GM23248 (cell line): ENCODE measurements around the gene HLA-DOA. TPM values are rescaled to one million over a fixed set of nuclear protein-coding genes. Genes with fewer than 3 reads are reported as not detected.

ENCODE experiments used
- DNase-seq: peaks from one replicate; pipeline ENCODE4 v3.0.0-alpha.2; 2015
- H2AFZ ChIP-seq: fragments of 200-600 bp; sonication (generic); 2 replicates; pipeline ENCODE4 v1.6.1; 2016; ENCODE audit warnings: antibody characterized with exemption
- H3F3A ChIP-seq: fragments of 200-600 bp; sonication (generic); 2 replicates; pipeline ENCODE4 v1.6.1; 2016; ENCODE audit warnings: mild to moderate bottlenecking, antibody characterized with exemption, mixed run types; ENCODE audit not compliant: insufficient read depth
- H3K27ac ChIP-seq: fragments of 200-600 bp; sonication (generic); 2 replicates; pipeline ENCODE4 v1.5.1; 2016; ENCODE audit warnings: mild to moderate bottlenecking
- H3K27me3 ChIP-seq: fragments of 200-600 bp; sonication (generic); replicated peaks from 2 replicates; pipeline ENCODE4 v1.6.1; 2016; ENCODE audit warnings: mild to moderate bottlenecking; ENCODE audit not compliant: insufficient read depth
- H3K36me3 ChIP-seq: fragments of 200-600 bp; sonication (generic); 2 replicates; pipeline ENCODE4 v1.6.1; 2016; ENCODE audit warnings: low read depth, mild to moderate bottlenecking
- H3K4me1 ChIP-seq: fragments of 200-600 bp; sonication (generic); 2 replicates; pipeline ENCODE4 v1.6.1; 2016; ENCODE audit warnings: mild to moderate bottlenecking; ENCODE audit not compliant: insufficient read depth
- H3K4me2 ChIP-seq: fragments of 200-600 bp; sonication (generic); one replicate; pipeline ENCODE4 v1.6.1; 2016; ENCODE audit warnings: mild to moderate bottlenecking; ENCODE audit not compliant: unreplicated experiment
- H3K4me3 ChIP-seq: fragments of 200-600 bp; sonication (generic); 2 replicates; pipeline ENCODE4 v1.5.1; 2016; ENCODE audit warnings: mild to moderate bottlenecking
- H3K79me2 ChIP-seq: fragments of 200-600 bp; sonication (generic); 2 replicates; pipeline ENCODE4 v1.6.1; 2016; ENCODE audit warnings: mild to moderate bottlenecking; ENCODE audit not compliant: insufficient read depth
- H3K9ac ChIP-seq: fragments of 200-600 bp; sonication (generic); 2 replicates; pipeline ENCODE4 v1.6.1; 2016; ENCODE audit warnings: mild to moderate bottlenecking
- H3K9me2 ChIP-seq: fragments of 200-600 bp; sonication (generic); 2 replicates; pipeline ENCODE4 v1.6.1; 2016; ENCODE audit warnings: mixed run types, mild to moderate bottlenecking, moderate library complexity; ENCODE audit not compliant: insufficient read depth
- H3K9me3 ChIP-seq: fragments of 200-600 bp; sonication (generic); one replicate; pipeline ENCODE4 v1.6.1; 2017; ENCODE audit warnings: low read depth
- H4K20me1 ChIP-seq: fragments of 200-600 bp; sonication (generic); 2 replicates; pipeline ENCODE4 v1.6.0; 2016; ENCODE audit not compliant: insufficient read depth
- EZH2 ChIP-seq: fragments of 200-600 bp; sonication (generic); IDR thresholded peaks from 2 replicates; pipeline ENCODE4 v1.6.1; 2018; ENCODE audit warnings: antibody characterized with exemption, mild to moderate bottlenecking; ENCODE audit not compliant: insufficient read depth, poor library complexity, severe bottlenecking
- EZH2phosphoT487 ChIP-seq: fragments of 200-600 bp; sonication (generic); IDR thresholded peaks from 2 replicates; pipeline ENCODE4 v1.6.1; 2018; ENCODE audit warnings: antibody characterized with exemption, moderate library complexity, mild to moderate bottlenecking, low read depth; ENCODE audit not compliant: insufficient read depth
- WGBS, 2 experiments: methylation state at CpG; one replicate each; pipeline ENCODE4 v1.1.6; 2015 to 2017; ENCODE audit warnings: low lambda C conversion rate in 2 of 2, low coverage in 1 of 2; ENCODE audit errors: missing lambda C conversion rate in 2 of 2; 5-methylcytosine and 5-hydroxymethylcytosine counted together
- in situ Hi-C: fragments of 300-500 bp; cut with MboI; formaldehyde crosslinking; loops from 2 replicates; pipeline ENCODE4 v1.15.0; 2020
- polyA plus RNA-seq: library from polyadenylated mRNA; unstranded; fragments of >200 nt; fragmentation: Nextera tagmentation; extraction: Ambion mirVana; gene quantifications from 2 replicates; pipeline ENCODE4 v1.2.1, GENCODE V29; 2016
- total RNA-seq: library from RNA; depleted of rRNA; stranded (reverse); fragments of >200 nt; shearing (Covaris generic); gene quantifications from 2 replicates; pipeline ENCODE4 v1.2.3, GENCODE V29; 2014

The HLA-DOA gene
- total and polyA plus RNA-seq, 2 experiments from 2014 or later, result 0.18 TPM; not detected in 1

DNA sequence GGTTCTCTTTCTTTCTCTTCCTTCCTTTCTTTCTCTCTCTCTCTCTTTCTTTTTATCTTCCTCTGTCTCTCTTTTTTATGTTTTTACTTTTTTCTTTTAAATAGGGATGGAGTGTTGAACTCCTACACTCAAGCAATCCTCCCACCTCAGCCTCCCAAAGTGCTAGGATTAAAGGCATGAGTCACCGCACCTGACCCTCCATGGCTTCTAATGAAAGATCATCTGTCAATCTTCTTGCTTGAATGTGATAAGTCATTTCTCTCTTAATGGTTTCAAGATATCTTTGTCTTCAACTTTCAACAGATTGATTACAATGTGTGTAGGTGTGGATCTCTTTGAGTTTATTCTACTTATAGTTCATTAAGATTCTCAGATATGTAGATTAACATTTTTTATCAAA is 25.2 kb upstream of the HLA-DOA start:
- no peak for DNase-seq
- no peak overlapping the region for H3K27ac ChIP-seq
- H3K4me1 ChIP-seq, result no peaks in the 10 kb centered on the region
- H3K36me3 ChIP-seq, result no peaks in the 10 kb centered on the region
- H3K4me2 ChIP-seq, result no peak overlapping the region
- 86 to 91% methylated on average over 1 of the region's 1 CpG for WGBS, 2 experiments
- TF ChIP-seq EZH2phosphoT487 (no peak), EZH2 (no peak)
- no peaks in the 10 kb centered on the region for H3K9me2 ChIP-seq
- no peaks in the 10 kb centered on the region for H3F3A ChIP-seq
- no peaks in the 10 kb centered on the region for H3K9me3 ChIP-seq
- H3K79me2 ChIP-seq, result no peaks in the 10 kb centered on the region
- H3K9ac ChIP-seq, result no peak overlapping the region
- no peaks in the 10 kb centered on the region for H4K20me1 ChIP-seq
- in situ Hi-C loops, result no loop called here
- H2AFZ ChIP-seq, result no peak overlapping the region
- peaks cover 63% of the 10 kb centered on the region for H3K27me3 ChIP-seq
- H3K4me3 ChIP-seq, result no peak overlapping the region

DNA sequence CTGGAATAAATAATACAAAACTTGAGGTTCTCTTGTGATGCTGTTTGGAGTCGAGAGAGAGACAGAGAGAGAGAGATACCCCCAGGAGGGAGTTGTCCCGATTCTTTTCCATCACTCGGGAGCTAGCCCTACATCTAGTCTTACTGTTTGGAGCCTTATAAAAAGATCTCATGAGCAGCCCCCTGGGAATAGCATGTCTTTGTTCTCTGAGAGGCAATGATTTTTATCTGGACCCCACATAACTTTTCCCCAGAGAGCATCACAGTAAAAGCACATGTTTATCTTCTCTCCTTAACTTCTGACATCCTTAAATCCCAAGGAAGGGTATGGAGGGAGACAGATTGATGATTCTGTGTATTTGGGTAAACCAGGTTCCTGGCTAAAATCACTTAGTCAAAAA is 20.9 kb upstream of the HLA-DOA start:
- H3K79me2 ChIP-seq, result no peaks in the 10 kb centered on the region
- no peaks in the 10 kb centered on the region for H3K4me1 ChIP-seq
- no peaks in the 10 kb centered on the region for H3K36me3 ChIP-seq
- no peak for DNase-seq
- peaks cover 55% of the 10 kb centered on the region for H3K27me3 ChIP-seq
- no peak overlapping the region for H3K27ac ChIP-seq
- no peak overlapping the region for H2AFZ ChIP-seq
- no peaks in the 10 kb centered on the region for H3K9me3 ChIP-seq
- in situ Hi-C loops, result no loop called here
- H3K9ac ChIP-seq, result no peak overlapping the region
- no peaks in the 10 kb centered on the region for H4K20me1 ChIP-seq
- H3K4me2 ChIP-seq, result no peak overlapping the region
- H3K9me2 ChIP-seq, result no peaks in the 10 kb centered on the region
- WGBS, 2 experiments, result 47 to 54% methylated on average over 3 of the region's 3 CpGs
- no peaks in the 10 kb centered on the region for H3F3A ChIP-seq
- TF ChIP-seq EZH2 (no peak), EZH2phosphoT487 (no peak)
- no peak overlapping the region for H3K4me3 ChIP-seq

DNA sequence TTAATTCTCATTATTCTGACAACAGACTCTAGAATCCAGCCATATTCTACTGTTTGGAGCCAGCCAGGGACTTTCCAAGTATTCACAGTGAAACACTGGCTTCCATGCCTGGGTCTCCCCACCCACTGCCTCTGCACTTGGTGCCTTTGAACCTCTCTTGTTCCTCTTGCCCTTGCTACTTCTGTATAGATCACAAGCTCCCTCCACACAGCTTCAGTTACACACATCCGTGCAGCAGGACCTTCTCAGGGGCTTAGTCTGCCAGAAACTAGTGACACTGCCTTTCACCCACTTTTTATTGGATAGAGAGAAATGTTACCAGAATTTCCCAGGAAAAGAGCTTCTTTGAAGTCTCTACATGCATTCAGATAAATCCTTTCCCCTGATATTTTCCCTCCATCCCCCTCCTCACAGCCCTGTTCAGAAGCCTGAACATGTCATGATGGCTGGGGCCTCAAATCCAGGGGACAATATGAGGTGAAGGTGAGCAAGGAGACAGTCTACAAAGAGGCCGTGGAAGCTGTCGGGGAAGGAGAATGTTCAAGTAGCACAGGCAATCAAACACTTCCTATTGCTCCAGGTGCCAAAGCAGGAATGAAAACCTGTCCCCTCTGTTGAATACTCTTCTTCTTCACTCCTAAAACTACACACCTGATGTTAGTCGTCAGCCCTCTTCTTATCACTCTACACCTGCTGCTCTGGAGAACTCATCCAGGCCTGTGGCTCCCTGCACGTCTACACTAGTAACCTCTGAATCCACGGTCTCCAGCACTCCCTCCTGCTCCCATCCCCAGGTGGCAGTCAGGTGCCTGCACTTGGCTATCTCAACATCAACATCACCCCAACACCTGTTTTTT is 20.2 kb upstream of the HLA-DOA start:
- Histone ChIP-seq H3K27me3 (peaks cover 56% of the 10 kb centered on the region), H3K4me2 (no peak overlapping the region), H3K9me2 (no peaks in the 10 kb centered on the region), H3K4me1 (no peaks in the 10 kb centered on the region), H3K36me3 (no peaks in the 10 kb centered on the region), H3K9me3 (no peaks in the 10 kb centered on the region), H3F3A (no peaks in the 10 kb centered on the region), H3K27ac (no peak overlapping the region), H4K20me1 (no peaks in the 10 kb centered on the region), H3K9ac (no peak overlapping the region), H3K4me3 (no peak overlapping the region), H3K79me2 (no peaks in the 10 kb centered on the region), H2AFZ (no peak overlapping the region)
- in situ Hi-C loops, result no loop called here
- TF ChIP-seq EZH2 (no peak), EZH2phosphoT487 (no peak)
- 52 to 59% methylated on average over 6 of the region's 6 CpGs for WGBS, 2 experiments
- DNase-seq, result peak; percentile 12

DNA sequence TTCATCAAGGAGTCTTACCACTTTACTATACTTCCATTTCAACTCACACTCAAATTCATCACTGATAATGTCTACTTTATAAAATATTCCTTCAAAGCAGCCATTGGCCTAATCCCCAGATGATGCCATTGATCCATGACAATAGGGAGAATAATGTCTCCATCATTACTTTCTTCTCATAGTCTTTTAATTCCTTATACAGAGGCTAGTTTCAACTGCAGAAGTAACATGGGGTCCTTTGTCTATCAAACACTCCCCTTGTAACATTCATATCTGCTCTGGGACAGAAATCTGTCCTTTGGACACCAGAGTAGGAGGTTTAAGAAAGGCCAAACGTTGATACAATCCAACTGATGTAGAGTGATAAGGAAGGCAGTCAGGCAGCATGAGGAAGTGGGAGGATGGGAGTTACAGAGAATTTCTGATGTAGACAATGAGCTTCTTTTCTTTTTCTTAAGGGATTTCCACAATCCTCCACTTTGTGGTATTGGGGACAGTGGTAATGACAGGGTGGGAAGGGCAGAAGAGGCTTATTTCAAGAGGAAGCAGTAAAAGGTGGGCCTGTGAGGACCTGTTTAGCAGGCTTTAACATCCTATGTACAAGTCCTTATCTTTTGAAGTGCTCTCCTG is 18.9 kb upstream of the HLA-DOA start:
- Histone ChIP-seq H3F3A (no peaks in the 10 kb centered on the region), H3K4me2 (no peak overlapping the region), H3K9me3 (no peaks in the 10 kb centered on the region), H3K4me1 (no peaks in the 10 kb centered on the region), H3K9ac (no peak overlapping the region), H3K79me2 (no peaks in the 10 kb centered on the region), H3K36me3 (no peaks in the 10 kb centered on the region), H3K27me3 (peaks cover 44% of the 10 kb centered on the region), H3K4me3 (no peak overlapping the region), H3K9me2 (no peaks in the 10 kb centered on the region), H2AFZ (no peak overlapping the region), H4K20me1 (no peaks in the 10 kb centered on the region), H3K27ac (no peak overlapping the region)
- in situ Hi-C loops, result no loop called here
- TF ChIP-seq EZH2phosphoT487 (no peak), EZH2 (no peak)
- 7 to 10% methylated on average over 1 of the region's 1 CpG for WGBS, 2 experiments
- no peak for DNase-seq
